Neural cell (in vitro differentiated cells): Measurements from ENCODE around the gene COCH. TPM values are rescaled to one million over a fixed set of nuclear protein-coding genes. Genes with fewer than 3 reads are reported as not detected.

Source experiments
- H2AFZ ChIP-seq: fragments of 200-600, 300-800 bp; sonication (generic), shearing (Covaris generic); 2 replicates; pipeline ENCODE4 v1.6.0; 2014; ENCODE audit warnings: low read depth, mild to moderate bottlenecking, antibody characterized with exemption, low read length, moderate library complexity
- H3F3A ChIP-seq: fragments of 200-600 bp; shearing (Covaris generic); 2 replicates; pipeline ENCODE4 v1.6.1; 2016; ENCODE audit warnings: mild to moderate bottlenecking, moderate library complexity, mixed read lengths, antibody characterized with exemption, low read length; ENCODE audit not compliant: insufficient read depth, poor library complexity, severe bottlenecking
- H3K27ac ChIP-seq: fragments of 200-600, 300-800 bp; sonication (generic), shearing (Covaris generic); 2 replicates; pipeline ENCODE4 v1.5.1; 2014; ENCODE audit warnings: mild to moderate bottlenecking, low read length, moderate library complexity
- H3K27me3 ChIP-seq: fragments of 300-800, 200-600 bp; sonication (generic), shearing (Covaris generic); 2 replicates; pipeline ENCODE4 v1.6.0; 2014; ENCODE audit warnings: mild to moderate bottlenecking, low read depth, low read length, moderate library complexity; ENCODE audit not compliant: insufficient read depth
- H3K36me3 ChIP-seq: fragments of 300-800, 200-600 bp; sonication (generic), shearing (Covaris generic); 2 replicates; pipeline ENCODE4 v1.5.1; 2014; ENCODE audit warnings: mild to moderate bottlenecking, antibody characterized with exemption, low read length, moderate library complexity; ENCODE audit not compliant: insufficient read depth
- H3K4me2 ChIP-seq: fragments of 300-800, 200-600 bp; sonication (generic), shearing (Covaris generic); 2 replicates; pipeline ENCODE4 v1.6.0; 2014; ENCODE audit warnings: mild to moderate bottlenecking, low read length
- H3K4me3 ChIP-seq: fragments of 300-800, 200-600 bp; sonication (generic), shearing (Covaris generic); 2 replicates; pipeline ENCODE4 v1.5.1; 2014; ENCODE audit warnings: mild to moderate bottlenecking, low read length, moderate library complexity
- H3K79me2 ChIP-seq: fragments of 200-600 bp; shearing (Covaris generic); replicated peaks from 2 replicates; pipeline ENCODE4 v1.6.0; 2014; ENCODE audit warnings: mild to moderate bottlenecking, low read length, moderate library complexity; ENCODE audit not compliant: insufficient read depth
- H3K9ac ChIP-seq: fragments of 300-800, 200-600 bp; sonication (generic), shearing (Covaris generic); 2 replicates; pipeline ENCODE4 v1.6.1; 2016; ENCODE audit warnings: mild to moderate bottlenecking, low read length, mixed read lengths
- H3K9me2 ChIP-seq: fragments of 200-600 bp; shearing (Covaris generic); 2 replicates; pipeline ENCODE4 v1.6.1; 2016; ENCODE audit warnings: mild to moderate bottlenecking, low read length, mixed read lengths; ENCODE audit not compliant: insufficient read depth
- H3K9me3 ChIP-seq: fragments of 200-600, 300-800 bp; sonication (generic), shearing (Covaris generic); 2 replicates; pipeline ENCODE4 v1.6.1; 2016; ENCODE audit warnings: mild to moderate bottlenecking, mixed run types, low read length, moderate library complexity, mixed read lengths
- H4K20me1 ChIP-seq: fragments of 200-600 bp; shearing (Covaris generic); 2 replicates; pipeline ENCODE4 v1.6.1; 2016; ENCODE audit warnings: mild to moderate bottlenecking, mixed run types; ENCODE audit not compliant: insufficient read depth
- CTCF ChIP-seq: fragments of 450-650 bp; IDR thresholded peaks from 2 replicates; pipeline ENCODE4 v1.5.1; 2014; ENCODE audit warnings: antibody characterized with exemption, mild to moderate bottlenecking, moderate library complexity; ENCODE audit not compliant: poor library complexity, severe bottlenecking
- EP300 ChIP-seq: fragments of 450-650 bp; conservative IDR thresholded peaks from 2 replicates; pipeline ENCODE4 v1.6.1; 2014; ENCODE audit warnings: antibody characterized with exemption, mild to moderate bottlenecking, moderate library complexity; ENCODE audit not compliant: poor library complexity, severe bottlenecking
- EZH2 ChIP-seq: fragments of 200-600, 300-800 bp; shearing (Covaris generic), sonication (generic); IDR thresholded peaks from 2 replicates; pipeline ENCODE4 v1.6.1; 2014; ENCODE audit warnings: antibody characterized with exemption, low read length, borderline replicate concordance, mild to moderate bottlenecking; ENCODE audit not compliant: insufficient read depth, poor library complexity, severe bottlenecking
- MXI1 ChIP-seq: fragments of 450-650 bp; conservative IDR thresholded peaks from 2 replicates; pipeline ENCODE4 v1.6.1; 2014; ENCODE audit warnings: antibody characterized with exemption, mild to moderate bottlenecking; ENCODE audit not compliant: poor library complexity, severe bottlenecking
- POLR2AphosphoS5 ChIP-seq: IDR thresholded peaks from 2 replicates; pipeline ENCODE4 v1.6.1; 2012
- RAD21 ChIP-seq: fragments of 450-650 bp; conservative IDR thresholded peaks from 2 replicates; pipeline ENCODE4 v1.6.1; 2014; ENCODE audit warnings: antibody characterized with exemption, mild to moderate bottlenecking, moderate library complexity
- SMC3 ChIP-seq: fragments of 450-650 bp; conservative IDR thresholded peaks from 2 replicates; pipeline ENCODE4 v1.6.1; 2014; ENCODE audit warnings: antibody characterized with exemption, mild to moderate bottlenecking, moderate library complexity; ENCODE audit not compliant: poor library complexity
- TAF1 ChIP-seq: IDR thresholded peaks from 2 replicates; pipeline ENCODE4 v1.6.1; 2012; ENCODE audit warnings: low read depth
- polyA plus RNA-seq: library from polyadenylated mRNA; depleted of rRNA; stranded (reverse); fragments of >200 nt; gene quantifications from 2 replicates; pipeline ENCODE4 v1.2.3, GENCODE V29; 2014
- TF ChIP-seq, protein P1 (sequence below): IDR thresholded peaks from 2 replicates; pipeline ENCODE4 v1.6.1; 2012; ENCODE audit warnings: borderline replicate concordance

COCH gene
- polyA plus RNA-seq, 1 donor from 2014 or later: 45.0 TPM

DNA sequence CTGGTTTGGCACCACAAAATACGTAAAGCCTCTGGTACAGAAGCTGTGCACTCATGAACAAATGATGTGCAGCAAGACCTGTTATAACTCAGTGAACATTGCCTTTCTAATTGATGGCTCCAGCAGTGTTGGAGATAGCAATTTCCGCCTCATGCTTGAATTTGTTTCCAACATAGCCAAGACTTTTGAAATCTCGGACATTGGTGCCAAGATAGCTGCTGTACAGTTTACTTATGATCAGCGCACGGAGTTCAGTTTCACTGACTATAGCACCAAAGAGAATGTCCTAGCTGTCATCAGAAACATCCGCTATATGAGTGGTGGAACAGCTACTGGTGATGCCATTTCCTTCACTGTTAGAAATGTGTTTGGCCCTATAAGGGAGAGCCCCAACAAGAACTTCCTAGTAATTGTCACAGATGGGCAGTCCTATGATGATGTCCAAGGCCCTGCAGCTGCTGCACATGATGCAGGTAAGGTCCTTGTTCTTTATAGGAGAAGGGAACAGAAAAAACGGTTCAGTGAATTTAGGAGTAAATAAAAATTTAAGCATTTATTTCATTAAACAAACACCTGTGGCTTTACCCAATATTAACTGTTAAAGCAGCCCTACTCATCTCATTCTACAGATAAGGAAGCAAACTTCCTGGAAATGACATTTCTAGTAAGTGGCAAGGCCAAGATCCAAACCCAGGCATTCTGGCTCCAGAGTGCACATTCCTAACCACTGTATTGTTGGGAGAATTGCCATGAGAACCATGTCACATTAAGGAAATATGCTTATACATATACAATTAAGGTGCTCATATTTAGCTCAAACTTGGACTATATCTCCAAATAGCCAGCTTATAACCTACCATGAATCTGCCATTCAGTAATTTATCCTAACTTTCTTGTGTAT lies 11.7 kb downstream of the COCH start:
- no peak overlapping the region for H3K9ac ChIP-seq
- no peaks in the 10 kb centered on the region for H3K27me3 ChIP-seq
- no peak overlapping the region for H2AFZ ChIP-seq
- no peak overlapping the region for H3K4me3 ChIP-seq
- no peak overlapping the region for H3K4me2 ChIP-seq
- H3K36me3 ChIP-seq: no peaks in the 10 kb centered on the region
- no peaks in the 10 kb centered on the region for H3K9me2 ChIP-seq
- H3K79me2 ChIP-seq: no peaks in the 10 kb centered on the region
- no peak for TF ChIP-seq TAF1
- TF ChIP-seq RAD21: no peak
- no peak for TF ChIP-seq EZH2
- TF ChIP-seq, protein P1, sequence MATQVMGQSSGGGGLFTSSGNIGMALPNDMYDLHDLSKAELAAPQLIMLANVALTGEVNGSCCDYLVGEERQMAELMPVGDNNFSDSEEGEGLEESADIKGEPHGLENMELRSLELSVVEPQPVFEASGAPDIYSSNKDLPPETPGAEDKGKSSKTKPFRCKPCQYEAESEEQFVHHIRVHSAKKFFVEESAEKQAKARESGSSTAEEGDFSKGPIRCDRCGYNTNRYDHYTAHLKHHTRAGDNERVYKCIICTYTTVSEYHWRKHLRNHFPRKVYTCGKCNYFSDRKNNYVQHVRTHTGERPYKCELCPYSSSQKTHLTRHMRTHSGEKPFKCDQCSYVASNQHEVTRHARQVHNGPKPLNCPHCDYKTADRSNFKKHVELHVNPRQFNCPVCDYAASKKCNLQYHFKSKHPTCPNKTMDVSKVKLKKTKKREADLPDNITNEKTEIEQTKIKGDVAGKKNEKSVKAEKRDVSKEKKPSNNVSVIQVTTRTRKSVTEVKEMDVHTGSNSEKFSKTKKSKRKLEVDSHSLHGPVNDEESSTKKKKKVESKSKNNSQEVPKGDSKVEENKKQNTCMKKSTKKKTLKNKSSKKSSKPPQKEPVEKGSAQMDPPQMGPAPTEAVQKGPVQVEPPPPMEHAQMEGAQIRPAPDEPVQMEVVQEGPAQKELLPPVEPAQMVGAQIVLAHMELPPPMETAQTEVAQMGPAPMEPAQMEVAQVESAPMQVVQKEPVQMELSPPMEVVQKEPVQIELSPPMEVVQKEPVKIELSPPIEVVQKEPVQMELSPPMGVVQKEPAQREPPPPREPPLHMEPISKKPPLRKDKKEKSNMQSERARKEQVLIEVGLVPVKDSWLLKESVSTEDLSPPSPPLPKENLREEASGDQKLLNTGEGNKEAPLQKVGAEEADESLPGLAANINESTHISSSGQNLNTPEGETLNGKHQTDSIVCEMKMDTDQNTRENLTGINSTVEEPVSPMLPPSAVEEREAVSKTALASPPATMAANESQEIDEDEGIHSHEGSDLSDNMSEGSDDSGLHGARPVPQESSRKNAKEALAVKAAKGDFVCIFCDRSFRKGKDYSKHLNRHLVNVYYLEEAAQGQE: no peak
- TF ChIP-seq POLR2AphosphoS5: no peak
- TF ChIP-seq EP300: no peak
- no peak for TF ChIP-seq MXI1
- TF ChIP-seq CTCF: no peak
- no peak for TF ChIP-seq SMC3
- H3K9me3 ChIP-seq: no peaks in the 10 kb centered on the region
- no peaks in the 10 kb centered on the region for H4K20me1 ChIP-seq
- H3K27ac ChIP-seq: no peak overlapping the region
- no peaks in the 10 kb centered on the region for H3F3A ChIP-seq

DNA sequence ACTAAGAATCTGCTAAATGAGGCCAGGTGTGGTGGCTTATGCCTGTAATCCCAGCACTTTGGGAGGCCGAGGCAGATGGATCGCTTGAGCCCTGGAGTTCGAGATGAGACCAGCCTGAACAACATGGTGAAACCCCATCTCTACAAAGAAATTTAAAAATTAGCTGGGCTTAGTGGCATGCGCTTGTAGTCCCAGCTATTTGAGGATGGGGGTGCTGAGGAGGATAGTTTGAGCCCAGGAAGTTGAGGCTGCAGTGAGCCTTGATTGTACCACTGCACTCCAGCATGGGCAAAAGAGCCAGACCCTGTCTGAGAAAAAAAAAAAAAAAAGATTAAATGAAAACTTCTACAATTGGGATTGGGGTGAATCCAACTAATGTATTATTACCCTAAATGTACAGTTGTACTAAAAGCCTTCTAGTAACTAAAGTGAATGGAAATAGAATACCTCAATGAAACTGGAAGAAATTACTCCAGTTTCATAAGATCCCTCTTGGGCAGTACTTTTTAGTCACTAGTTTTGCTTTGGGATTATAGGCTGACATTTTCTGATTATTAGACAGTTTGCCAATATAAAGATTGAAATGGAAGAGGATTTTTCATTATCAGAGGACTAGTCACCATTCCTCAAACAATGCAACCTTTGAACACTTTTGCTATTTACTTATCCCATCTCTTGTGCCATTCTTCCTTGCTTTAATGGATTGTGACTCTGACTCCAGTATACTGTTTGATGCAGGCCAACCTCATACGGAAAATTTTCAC lies 14.3 kb downstream of the COCH start:
- no peak overlapping the region for H3K4me2 ChIP-seq
- H3K4me3 ChIP-seq: no peak overlapping the region
- H3F3A ChIP-seq: no peaks in the 10 kb centered on the region
- no peaks in the 10 kb centered on the region for H3K27me3 ChIP-seq
- no peaks in the 10 kb centered on the region for H3K9me2 ChIP-seq
- H2AFZ ChIP-seq: no peak overlapping the region
- H3K36me3 ChIP-seq: no peaks in the 10 kb centered on the region
- H3K9ac ChIP-seq: no peak overlapping the region
- no peaks in the 10 kb centered on the region for H3K79me2 ChIP-seq
- no peak for TF ChIP-seq POLR2AphosphoS5
- no peak for TF ChIP-seq CTCF
- TF ChIP-seq RAD21: no peak
- no peak for TF ChIP-seq TAF1
- TF ChIP-seq EZH2: no peak
- TF ChIP-seq SMC3: no peak
- no peak for TF ChIP-seq MXI1
- TF ChIP-seq, protein P1: no peak
- TF ChIP-seq EP300: no peak
- no peaks in the 10 kb centered on the region for H3K9me3 ChIP-seq
- H4K20me1 ChIP-seq: no peaks in the 10 kb centered on the region
- no peak overlapping the region for H3K27ac ChIP-seq
